Fibroblast of lung (primary cell): ENCODE results near the gene CPE.

Experiments
- EZH2 ChIP-seq: IDR thresholded peaks from 2 replicates; pipeline ENCODE4 v1.5.1; 2012; ENCODE audit warnings: low read length, control low read depth, mild to moderate bottlenecking; ENCODE audit errors: missing control alignments
- TF ChIP-seq, protein P1 (sequence below), 2 donors: IDR thresholded peaks in 1 of 2; conservative IDR thresholded peaks in 1 of 2; 1 replicate in 1 of 2; 2 replicates in 1 of 2; pipeline ENCODE4 v1.5.1; 2011 to 2012; ENCODE audit warnings: low read length in 2 of 2, control low read depth in 1 of 2, inconsistent platforms in 1 of 2, low read depth in 1 of 2, mild to moderate bottlenecking in 1 of 2

GRCh38 chr4:165360985-165361670 lies 17.7 kb upstream of the CPE start:
- TF ChIP-seq, protein P1, sequence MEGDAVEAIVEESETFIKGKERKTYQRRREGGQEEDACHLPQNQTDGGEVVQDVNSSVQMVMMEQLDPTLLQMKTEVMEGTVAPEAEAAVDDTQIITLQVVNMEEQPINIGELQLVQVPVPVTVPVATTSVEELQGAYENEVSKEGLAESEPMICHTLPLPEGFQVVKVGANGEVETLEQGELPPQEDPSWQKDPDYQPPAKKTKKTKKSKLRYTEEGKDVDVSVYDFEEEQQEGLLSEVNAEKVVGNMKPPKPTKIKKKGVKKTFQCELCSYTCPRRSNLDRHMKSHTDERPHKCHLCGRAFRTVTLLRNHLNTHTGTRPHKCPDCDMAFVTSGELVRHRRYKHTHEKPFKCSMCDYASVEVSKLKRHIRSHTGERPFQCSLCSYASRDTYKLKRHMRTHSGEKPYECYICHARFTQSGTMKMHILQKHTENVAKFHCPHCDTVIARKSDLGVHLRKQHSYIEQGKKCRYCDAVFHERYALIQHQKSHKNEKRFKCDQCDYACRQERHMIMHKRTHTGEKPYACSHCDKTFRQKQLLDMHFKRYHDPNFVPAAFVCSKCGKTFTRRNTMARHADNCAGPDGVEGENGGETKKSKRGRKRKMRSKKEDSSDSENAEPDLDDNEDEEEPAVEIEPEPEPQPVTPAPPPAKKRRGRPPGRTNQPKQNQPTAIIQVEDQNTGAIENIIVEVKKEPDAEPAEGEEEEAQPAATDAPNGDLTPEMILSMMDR (conservative IDR thresholded peaks at IDR 0.05 in 1 of 2, IDR thresholded peaks at IDR 0.05 in 1 of 2; ENCODE audit: low read depth in 1 of 2, low read length in 2 of 2) = no peak
- no peak for TF ChIP-seq EZH2
